Neuronal stem cell (in vitro differentiated cells): Measurements from ENCODE around the gene OR56B4.

Experiments used
- DNase-seq: peaks from one replicate; pipeline ENCODE4 v3.0.0-alpha.2; 2013; ENCODE audit warnings: low spot score
- H2AFZ ChIP-seq: one replicate; pipeline ENCODE4 v1.6.1; 2013; ENCODE audit warnings: mild to moderate bottlenecking, low read length, inconsistent platforms
- H2AK5ac ChIP-seq: 2 replicates; pipeline ENCODE4 v1.6.1; 2013; ENCODE audit warnings: low read depth, mild to moderate bottlenecking, inconsistent platforms, low read length, moderate library complexity, mixed read lengths
- H2BK120ac ChIP-seq: 2 replicates; pipeline ENCODE4 v1.6.1; 2013; ENCODE audit warnings: low read depth, mild to moderate bottlenecking, inconsistent platforms, low read length, moderate library complexity, mixed read lengths
- H2BK12ac ChIP-seq: one replicate; pipeline ENCODE4 v1.6.1; 2013; ENCODE audit warnings: low read length, inconsistent platforms
- H2BK15ac ChIP-seq: 2 replicates; pipeline ENCODE4 v1.6.1; 2013; ENCODE audit warnings: mild to moderate bottlenecking, low read length, inconsistent platforms, mixed read lengths
- H2BK5ac ChIP-seq: one replicate; pipeline ENCODE4 v1.6.1; 2013; ENCODE audit warnings: inconsistent platforms, mild to moderate bottlenecking, low read length, moderate library complexity
- H3K14ac ChIP-seq: one replicate; pipeline ENCODE4 v1.6.1; 2013; ENCODE audit warnings: low read length, inconsistent platforms
- H3K18ac ChIP-seq: 2 replicates; pipeline ENCODE4 v1.6.1; 2013; ENCODE audit warnings: low read length, inconsistent platforms
- H3K23ac ChIP-seq: 2 replicates; pipeline ENCODE4 v1.6.1; 2013; ENCODE audit warnings: low read depth, mild to moderate bottlenecking, mixed read lengths, low read length, inconsistent platforms; ENCODE audit not compliant: poor library complexity
- H3K27ac ChIP-seq: replicated peaks from 3 replicates; pipeline ENCODE4 v1.5.1; 2013; ENCODE audit warnings: low read length, inconsistent platforms
- H3K27me3 ChIP-seq, 3 experiments: 2 replicates each; pipeline ENCODE4 v1.6.1; 2013; ENCODE audit warnings: low read length in 3 of 3, mild to moderate bottlenecking in 2 of 3, inconsistent platforms in 1 of 3, low read depth in 1 of 3, mixed read lengths in 1 of 3, moderate library complexity in 1 of 3; ENCODE audit not compliant: control insufficient read depth in 3 of 3, insufficient read depth in 3 of 3
- H3K36me3 ChIP-seq, 2 donors: replicated peaks in 1 of 2; 2 replicates each; pipeline ENCODE4 v1.6.1; 2013; ENCODE audit warnings: low read length in 2 of 2; ENCODE audit not compliant: control insufficient read depth in 2 of 2, insufficient read depth in 2 of 2
- H3K4ac ChIP-seq: 2 replicates; pipeline ENCODE4 v1.6.1; 2013; ENCODE audit warnings: inconsistent platforms, mild to moderate bottlenecking, low read length, moderate library complexity
- H3K4me1 ChIP-seq, 2 donors: 1 replicate in 1 of 2; 2 replicates in 1 of 2; pipeline ENCODE4 v1.6.1; 2013; ENCODE audit warnings: low read length in 2 of 2, low read depth in 1 of 2; ENCODE audit not compliant: control insufficient read depth in 2 of 2, insufficient read depth in 1 of 2
- H3K4me2 ChIP-seq: one replicate; pipeline ENCODE4 v1.6.1; 2013; ENCODE audit warnings: mild to moderate bottlenecking, low read length, inconsistent platforms; ENCODE audit not compliant: insufficient read depth, poor library complexity, severe bottlenecking
- H3K4me3 ChIP-seq, 2 donors: 2 replicates each; pipeline ENCODE4 v1.5.1; 2013; ENCODE audit warnings: low read length in 2 of 2, mild to moderate bottlenecking in 2 of 2, inconsistent platforms in 1 of 2, moderate library complexity in 1 of 2
- H3K79me1 ChIP-seq: one replicate; pipeline ENCODE4 v1.6.1; 2013; ENCODE audit warnings: low read depth, mild to moderate bottlenecking, inconsistent platforms, low read length, moderate library complexity
- H3K9ac ChIP-seq: one replicate; pipeline ENCODE4 v1.6.1; 2013; ENCODE audit warnings: mild to moderate bottlenecking, low read depth, low read length, inconsistent platforms; ENCODE audit not compliant: poor library complexity
- H3K9me3 ChIP-seq, 2 donors: replicated peaks in 1 of 2; 2 replicates each; pipeline versions ENCODE3 to v1.6.1; 2013; ENCODE audit warnings: low read length in 2 of 2, mild to moderate bottlenecking in 2 of 2, inconsistent platforms in 1 of 2, low read depth in 1 of 2, mixed read lengths in 1 of 2, moderate library complexity in 1 of 2; ENCODE audit not compliant: control insufficient read depth in 2 of 2, insufficient read depth in 1 of 2
- H4K8ac ChIP-seq: one replicate; pipeline ENCODE4 v1.6.1; 2013; ENCODE audit warnings: low read depth, mild to moderate bottlenecking, inconsistent platforms, low read length, moderate library complexity
- H4K91ac ChIP-seq: one replicate; pipeline ENCODE4 v1.6.1; 2013; ENCODE audit warnings: low read length, low read depth, mild to moderate bottlenecking, inconsistent platforms; ENCODE audit not compliant: poor library complexity
- WGBS, 2 donors: extraction: QIAGEN DNeasy Blood & Tissue Kit; methylation state at CpG; one replicate each; pipeline ENCODE4 v1.1.7; 2013; ENCODE audit warnings: missing lambda C conversion rate in 2 of 2, mixed read lengths in 1 of 2; ENCODE audit not compliant: insufficient read length in 2 of 2, insufficient replicate concordance in 1 of 2; ENCODE audit errors: extremely low coverage in 2 of 2; 5-methylcytosine and 5-hydroxymethylcytosine counted together

Gene OR56B4

GRCh38 chr11:6124245-6124644 lies 16.8 kb downstream of the OR56B4 start:
- Histone ChIP-seq H3K36me3 (no peaks in the 10 kb centered on the region), H3K4me2 (no peak overlapping the region), H3K9me3 (no peaks in the 10 kb centered on the region), H4K91ac (no peak overlapping the region), H3K18ac (no peak overlapping the region), H3K27ac (no peak overlapping the region), H3K4ac (no peak overlapping the region), H3K9ac (no peak overlapping the region), H3K79me1 (no peaks in the 10 kb centered on the region), H2BK120ac (no peak overlapping the region), H3K4me1 (no peaks in the 10 kb centered on the region), H2AK5ac (no peak overlapping the region), H2AFZ (no peak overlapping the region), H3K23ac (no peak overlapping the region), H3K14ac (no peak overlapping the region), H2BK5ac (no peak overlapping the region), H2BK12ac (no peak overlapping the region), H3K4me3 (no peak overlapping the region), H2BK15ac (no peak overlapping the region), H3K27me3 (no peaks in the 10 kb centered on the region), H4K8ac (no peak overlapping the region)
- WGBS, 2 donors = no CpG with 5 or more reads among the region's 3 CpGs
- no peak for DNase-seq

- WGBS, 2 donors = no CpG with 5 or more reads among the region's 4 CpGs
- no peak overlapping the region for H4K8ac ChIP-seq
- no peak for DNase-seq
These were observed 20.4 kb downstream of the OR56B4 start for GRCh38 chr11:6127881-6128280.

GRCh38 chr11:6129011-6129410 lies 21.5 kb downstream of the OR56B4 start:
- H2AFZ ChIP-seq = no peak overlapping the region
- H3K27me3 ChIP-seq = no peaks in the 10 kb centered on the region
- no peak overlapping the region for H2BK12ac ChIP-seq
- no peak overlapping the region for H3K4me3 ChIP-seq
- H3K4me2 ChIP-seq = no peak overlapping the region
- no peaks in the 10 kb centered on the region for H3K4me1 ChIP-seq
- H3K36me3 ChIP-seq = no peaks in the 10 kb centered on the region
- H2BK5ac ChIP-seq = no peak overlapping the region
- no peak overlapping the region for H2AK5ac ChIP-seq
- H3K9me3 ChIP-seq = no peaks in the 10 kb centered on the region
- no peak overlapping the region for H3K27ac ChIP-seq
- H3K14ac ChIP-seq = no peak overlapping the region
- no peak overlapping the region for H3K23ac ChIP-seq
- no peaks in the 10 kb centered on the region for H3K79me1 ChIP-seq
- H3K4ac ChIP-seq = no peak overlapping the region
- no CpG with 5 or more reads among the region's 1 CpG for WGBS, 2 donors
- no peak for DNase-seq
- H4K8ac ChIP-seq = no peak overlapping the region
- no peak overlapping the region for H2BK15ac ChIP-seq
- no peak overlapping the region for H2BK120ac ChIP-seq
- no peak overlapping the region for H3K9ac ChIP-seq
- no peak overlapping the region for H3K18ac ChIP-seq
- H4K91ac ChIP-seq = no peak overlapping the region

More at GRCh38 chr11:6127881-6128280, 20.4 kb downstream of the OR56B4 start:
- Histone ChIP-seq H3K18ac (no peak overlapping the region), H3K4me1 (no peaks in the 10 kb centered on the region), H3K4ac (no peak overlapping the region), H3K14ac (no peak overlapping the region), H2BK120ac (no peak overlapping the region), H3K4me2 (no peak overlapping the region), H3K9ac (no peak overlapping the region), H3K27me3 (no peaks in the 10 kb centered on the region), H3K27ac (no peak overlapping the region), H3K4me3 (no peak overlapping the region), H3K79me1 (no peaks in the 10 kb centered on the region), H2AFZ (no peak overlapping the region), H2AK5ac (no peak overlapping the region), H2BK12ac (no peak overlapping the region), H3K23ac (no peak overlapping the region), H4K91ac (no peak overlapping the region), H3K36me3 (no peaks in the 10 kb centered on the region), H2BK5ac (no peak overlapping the region), H2BK15ac (no peak overlapping the region), H3K9me3 (no peaks in the 10 kb centered on the region)

GRCh38 chr11:6129635-6130034 lies 22.2 kb downstream of the OR56B4 start:
- Histone ChIP-seq H4K8ac (no peak overlapping the region), H3K23ac (no peak overlapping the region), H3K4me3 (no peak overlapping the region), H3K9ac (no peak overlapping the region), H2AK5ac (no peak overlapping the region), H3K27ac (no peak overlapping the region), H2BK12ac (no peak overlapping the region), H2AFZ (no peak overlapping the region), H2BK120ac (no peak overlapping the region), H2BK15ac (no peak overlapping the region), H3K4me2 (no peak overlapping the region), H3K4me1 (no peaks in the 10 kb centered on the region), H3K18ac (no peak overlapping the region), H3K4ac (no peak overlapping the region), H3K9me3 (no peaks in the 10 kb centered on the region), H3K79me1 (no peaks in the 10 kb centered on the region), H3K14ac (no peak overlapping the region), H3K36me3 (no peaks in the 10 kb centered on the region), H2BK5ac (no peak overlapping the region), H3K27me3 (no peaks in the 10 kb centered on the region), H4K91ac (no peak overlapping the region)
- DNase-seq = no peak
- WGBS, 2 donors = no CpG with 5 or more reads among the region's 1 CpG
